Prostate gland (tissue), 2 donors: Measurements from ENCODE around the gene FIBCD1. TPM values are rescaled to one million over a fixed set of nuclear protein-coding genes. Genes with fewer than 3 reads are reported as not detected.

Experiments
- DNase-seq: peaks from one replicate; pipeline ENCODE4 v3.0.0-alpha.2; 2019; ENCODE audit warnings: low spot score
- H3K27ac ChIP-seq, 2 donors: fragments of 200-600 bp; sonication (generic); 2 replicates each; pipeline ENCODE4 v1.5.1; 2017 to 2019
- H3K27me3 ChIP-seq: fragments of 200-600 bp; sonication (generic); replicated peaks from 2 replicates; pipeline ENCODE4 v1.5.1; 2019; ENCODE audit not compliant: insufficient read depth
- H3K36me3 ChIP-seq, 2 donors: fragments of 200-600 bp; sonication (generic); 1 replicate in 1 of 2; 2 replicates in 1 of 2; pipeline versions ENCODE4 v1.5.1 to v1.8.1; 2017 to 2019
- H3K4me1 ChIP-seq: fragments of 200-600 bp; sonication (generic); replicated peaks from 2 replicates; pipeline ENCODE4 v1.5.1; 2019
- H3K4me3 ChIP-seq, 2 donors: fragments of 200-600 bp; sonication (generic); 2 replicates each; pipeline ENCODE4 v1.5.1; 2017 to 2019
- H3K9me3 ChIP-seq: fragments of 200-600 bp; sonication (generic); 2 replicates; pipeline ENCODE4 v1.5.1; 2017
- POLR2A ChIP-seq: fragments of 450-650 bp; IDR thresholded peaks from one replicate; pipeline ENCODE4 v1.6.1; 2016; ENCODE audit warnings: antibody characterized with exemption, mild to moderate bottlenecking
- POLR2AphosphoS5 ChIP-seq: sonication (generic); formaldehyde crosslinking; IDR thresholded peaks from one replicate; pipeline ENCODE4 v1.6.1; 2017; ENCODE audit warnings: antibody characterized with exemption
- WGBS: methylation state at CpG from one replicate; pipeline ENCODE4 v1.1.5; 2018; 5-methylcytosine and 5-hydroxymethylcytosine counted together
- intact Hi-C: fragments of 100-400 bp; cut with DNase I; formaldehyde crosslinking; loops from one replicate; pipeline ENCODE4 v1.14.2; 2022
- total RNA-seq, 2 donors: library from RNA; depleted of rRNA; stranded (reverse); fragments of >200 nt; gene quantifications; one replicate each; pipeline ENCODE4 v1.1.0, GENCODE V29; 2016
- TF ChIP-seq, protein P1 (sequence below), 4 experiments: fragments of 200-600 bp in 2 of 4; fragments of 450-650 bp in 2 of 4; sonication (generic) in 2 of 4; IDR thresholded peaks; 1 replicate in 3 of 4; 2 replicates in 1 of 4; pipeline ENCODE4 v1.5.1; 2016 to 2019; ENCODE audit warnings: antibody characterized with exemption in 4 of 4, mild to moderate bottlenecking in 2 of 4, moderate library complexity in 2 of 4

FIBCD1 gene
- total RNA-seq, 2 donors from 2014 or later, result 0.36 to 13.2 TPM

DNA sequence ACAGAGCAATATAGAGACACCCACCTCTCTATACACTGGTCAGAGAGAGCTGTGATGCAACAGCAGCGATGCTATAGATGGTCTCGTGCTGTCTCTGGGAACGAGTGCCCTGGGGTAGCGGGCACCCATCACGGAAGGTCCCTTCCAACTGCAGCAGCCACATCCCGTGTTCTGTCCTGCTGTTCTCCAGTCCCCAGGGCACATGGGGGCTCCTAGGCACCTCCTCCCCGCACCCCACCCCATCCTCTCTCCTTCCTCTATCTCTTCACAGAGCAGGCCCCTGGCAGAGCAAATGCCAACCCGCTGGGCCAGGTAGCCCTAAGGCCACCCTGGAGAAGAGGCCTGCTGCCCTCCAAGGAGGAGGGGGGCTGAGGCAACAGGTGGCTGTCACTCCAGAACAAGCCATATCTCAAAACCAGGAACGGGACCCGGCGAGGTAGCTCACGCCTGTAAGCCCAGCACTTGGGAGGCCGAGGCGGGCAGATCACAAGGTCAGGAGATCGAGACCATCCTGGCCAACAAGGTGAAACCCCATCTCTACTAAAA lies 8.2 kb downstream of the FIBCD1 start:
- peaks cover 6% of the 10 kb centered on the region for H3K27me3 ChIP-seq
- TF ChIP-seq, protein P1, sequence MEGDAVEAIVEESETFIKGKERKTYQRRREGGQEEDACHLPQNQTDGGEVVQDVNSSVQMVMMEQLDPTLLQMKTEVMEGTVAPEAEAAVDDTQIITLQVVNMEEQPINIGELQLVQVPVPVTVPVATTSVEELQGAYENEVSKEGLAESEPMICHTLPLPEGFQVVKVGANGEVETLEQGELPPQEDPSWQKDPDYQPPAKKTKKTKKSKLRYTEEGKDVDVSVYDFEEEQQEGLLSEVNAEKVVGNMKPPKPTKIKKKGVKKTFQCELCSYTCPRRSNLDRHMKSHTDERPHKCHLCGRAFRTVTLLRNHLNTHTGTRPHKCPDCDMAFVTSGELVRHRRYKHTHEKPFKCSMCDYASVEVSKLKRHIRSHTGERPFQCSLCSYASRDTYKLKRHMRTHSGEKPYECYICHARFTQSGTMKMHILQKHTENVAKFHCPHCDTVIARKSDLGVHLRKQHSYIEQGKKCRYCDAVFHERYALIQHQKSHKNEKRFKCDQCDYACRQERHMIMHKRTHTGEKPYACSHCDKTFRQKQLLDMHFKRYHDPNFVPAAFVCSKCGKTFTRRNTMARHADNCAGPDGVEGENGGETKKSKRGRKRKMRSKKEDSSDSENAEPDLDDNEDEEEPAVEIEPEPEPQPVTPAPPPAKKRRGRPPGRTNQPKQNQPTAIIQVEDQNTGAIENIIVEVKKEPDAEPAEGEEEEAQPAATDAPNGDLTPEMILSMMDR (IDR thresholded peaks at IDR 0.05), result no peak
- TF ChIP-seq POLR2A (no peak), POLR2AphosphoS5 (no peak)
- intact Hi-C loops, result no loop called here
- no peaks in the 10 kb centered on the region for H3K9me3 ChIP-seq
- no peak for DNase-seq
- peaks cover 4% of the 10 kb centered on the region for H3K4me1 ChIP-seq
- no peaks in the 10 kb centered on the region for H3K36me3 ChIP-seq
- WGBS, result 92% methylated on average over 15 of the region's 15 CpGs
- no peak overlapping the region for H3K4me3 ChIP-seq
- H3K27ac ChIP-seq, result no peak overlapping the region

DNA sequence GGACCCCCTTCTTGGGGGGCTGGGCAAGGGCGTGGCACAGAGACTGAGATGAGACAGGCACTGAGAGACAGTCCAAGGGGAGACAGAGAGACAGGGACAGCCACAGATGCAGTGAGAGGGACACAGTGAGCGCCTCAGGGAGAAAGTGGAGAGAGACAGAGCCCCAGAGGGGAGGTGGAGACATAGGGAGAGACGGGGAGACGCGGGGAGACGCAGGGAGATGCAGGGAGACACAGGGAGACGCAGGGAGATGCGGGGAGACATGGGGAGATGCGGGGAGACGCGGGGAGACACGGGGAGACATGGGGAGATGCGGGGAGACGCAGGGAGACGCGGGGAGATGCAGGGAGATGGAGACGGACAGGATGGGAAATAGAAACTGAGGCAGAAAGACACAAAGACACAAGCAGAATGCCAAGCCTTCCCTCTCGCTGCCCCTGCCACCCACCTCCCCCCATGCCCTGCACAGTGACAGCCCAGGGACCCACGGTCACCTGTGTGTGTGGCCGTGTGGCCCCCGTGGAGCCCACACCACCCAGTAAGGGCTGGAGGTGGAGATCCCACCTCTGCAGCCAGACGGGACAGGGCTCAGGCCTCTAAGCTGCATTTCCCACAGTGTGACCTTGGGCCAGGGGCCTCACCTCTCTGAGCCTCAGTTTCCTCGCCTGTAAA lies 8.8 kb downstream of the FIBCD1 start:
- Histone ChIP-seq H3K4me1 (peaks cover 4% of the 10 kb centered on the region), H3K36me3 (no peaks in the 10 kb centered on the region), H3K9me3 (no peaks in the 10 kb centered on the region), H3K27me3 (peaks cover 6% of the 10 kb centered on the region), H3K4me3 (no peak overlapping the region), H3K27ac (no peak overlapping the region)
- TF ChIP-seq, protein P1 (IDR thresholded peaks at IDR 0.05), result no peak
- TF ChIP-seq POLR2AphosphoS5, result no peak
- TF ChIP-seq POLR2A, result no peak
- DNase-seq, result no peak
- intact Hi-C loops, result no loop called here
- 92% methylated on average over 23 of the region's 23 CpGs for WGBS

DNA sequence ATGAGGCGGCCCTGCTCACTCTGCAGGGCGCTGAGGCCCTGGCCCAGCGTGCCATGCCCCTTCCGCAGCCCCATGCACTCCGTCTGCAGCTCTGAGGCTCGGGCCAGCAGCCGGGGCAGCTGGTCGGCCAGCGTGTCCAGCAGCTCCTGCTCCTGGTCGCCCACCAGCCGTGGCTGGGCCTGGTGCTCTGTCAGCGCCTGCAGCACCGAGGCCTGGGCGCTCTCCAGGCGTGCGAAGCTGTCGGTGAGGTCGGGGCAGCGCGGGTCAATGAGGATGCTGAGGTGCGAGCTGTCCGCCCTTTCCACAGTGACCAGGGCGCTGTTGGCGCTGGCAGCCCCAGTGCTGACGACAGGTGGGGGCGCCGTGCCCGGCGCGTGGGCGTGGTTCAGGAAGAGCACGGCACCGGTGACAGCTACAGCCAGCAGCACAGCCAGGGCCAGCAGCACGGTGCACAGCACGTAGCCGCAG lies 9.4 kb downstream of the FIBCD1 start:
- TF ChIP-seq POLR2AphosphoS5 (no peak), POLR2A (no peak)
- TF ChIP-seq, protein P1 (IDR thresholded peaks at IDR 0.05), result no peak
- Histone ChIP-seq H3K9me3 (no peaks in the 10 kb centered on the region), H3K4me1 (peaks cover 4% of the 10 kb centered on the region), H3K36me3 (no peaks in the 10 kb centered on the region), H3K4me3 (no peak overlapping the region), H3K27me3 (peaks cover 5% of the 10 kb centered on the region), H3K27ac (no peak overlapping the region)
- intact Hi-C loops, result no loop called here
- no peak for DNase-seq
- WGBS, result 90% methylated on average over 23 of the region's 36 CpGs

DNA sequence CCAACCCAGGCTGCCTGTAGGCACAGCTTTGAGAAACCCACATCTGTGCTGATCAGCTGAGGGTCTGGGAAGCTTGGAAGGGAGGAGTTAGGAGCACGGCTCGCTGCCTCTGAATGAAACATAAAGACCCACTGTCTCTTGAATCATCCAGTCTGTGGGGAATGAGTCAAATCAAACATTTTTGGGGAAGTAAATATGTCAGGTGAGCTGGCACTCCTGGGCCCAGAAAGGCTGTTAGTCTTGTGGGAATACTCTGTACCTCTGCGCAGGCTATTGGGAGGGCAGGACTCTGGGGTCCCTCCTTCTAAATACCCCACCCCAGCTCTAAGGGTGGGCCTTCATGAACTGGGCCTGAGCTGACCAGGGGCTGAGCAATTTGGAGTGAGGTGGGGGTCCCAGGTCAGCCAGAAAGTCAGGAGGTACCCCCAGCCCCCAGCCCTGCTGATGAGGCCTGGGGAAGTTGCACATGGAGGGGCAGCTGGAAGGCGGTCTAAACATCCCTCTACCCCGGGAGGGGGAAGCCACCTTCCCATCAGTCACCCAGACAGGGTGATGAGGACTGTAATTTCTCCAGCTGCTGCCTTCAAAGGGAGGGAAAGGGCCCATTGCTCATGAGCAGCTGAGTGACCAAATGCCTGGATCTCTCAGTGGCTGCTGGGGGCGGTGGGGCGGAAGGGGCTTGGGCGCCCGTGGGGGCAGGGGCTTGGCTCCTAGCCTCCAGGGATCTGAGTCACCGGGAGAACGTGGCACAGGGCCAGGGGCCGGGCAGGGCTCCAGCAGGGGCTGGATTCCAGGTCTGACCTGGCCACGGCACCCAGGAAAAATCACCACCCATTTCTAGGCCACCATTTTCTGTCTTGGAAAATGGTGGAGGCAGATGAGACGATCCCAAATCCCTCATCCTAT lies 10.8 kb downstream of the FIBCD1 start:
- TF ChIP-seq POLR2A (no peak), POLR2AphosphoS5 (no peak)
- TF ChIP-seq, protein P1 (IDR thresholded peaks at IDR 0.05), result no peak
- WGBS, result 30% methylated on average over 13 of the region's 14 CpGs
- Histone ChIP-seq H3K36me3 (no peaks in the 10 kb centered on the region), H3K27ac (no peak overlapping the region), H3K4me1 (peaks cover 4% of the 10 kb centered on the region), H3K27me3 (no peaks in the 10 kb centered on the region), H3K9me3 (no peaks in the 10 kb centered on the region), H3K4me3 (no peak overlapping the region)
- intact Hi-C loops, result no loop called here
- DNase-seq, result peak; percentile 34
